Renal cortical epithelial cell (primary cell): ENCODE data around the gene PRR11. TPM values are rescaled to one million over a fixed set of nuclear protein-coding genes. Genes with fewer than 3 reads are reported as not detected.
"Not testable (repeated sequence)": the region's sequence is repeated elsewhere in the genome, so short reads cannot be mapped to it uniquely, and the experiment has no call there.

Source experiments
- DNase-seq: peaks from one replicate; pipeline ENCODE4 v3.0.0-alpha.2; 2011; ENCODE audit warnings: low read depth
- total RNA-seq: library from RNA; depleted of rRNA; stranded (reverse); fragments of >200 nt; gene quantifications from 2 replicates; pipeline ENCODE4 v1.2.3, GENCODE V29; 2014

PRR11 gene
- total RNA-seq, 1 donor from 2014 or later = 2.4 TPM

DNA sequence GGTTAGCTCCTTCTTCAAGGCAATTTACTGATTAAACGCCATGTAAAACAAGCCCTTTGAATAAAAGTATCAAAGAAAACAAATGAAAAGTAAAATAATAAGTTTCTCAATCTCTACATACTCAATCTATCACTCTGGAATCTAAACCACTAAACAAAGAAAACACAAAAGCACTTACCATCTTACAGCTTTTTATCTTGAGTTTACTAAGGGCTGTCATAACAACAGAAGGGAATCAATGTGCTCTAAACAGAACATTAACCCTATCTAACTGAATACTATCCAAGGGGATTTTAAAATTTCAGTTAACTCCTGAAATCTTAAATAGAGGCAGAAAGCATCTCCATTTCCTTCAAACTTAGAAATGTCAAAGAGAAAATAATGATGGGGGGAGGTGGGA, 4.0 kb upstream of the PRR11 start:
- DNase-seq = peak; percentile 42

DNA sequence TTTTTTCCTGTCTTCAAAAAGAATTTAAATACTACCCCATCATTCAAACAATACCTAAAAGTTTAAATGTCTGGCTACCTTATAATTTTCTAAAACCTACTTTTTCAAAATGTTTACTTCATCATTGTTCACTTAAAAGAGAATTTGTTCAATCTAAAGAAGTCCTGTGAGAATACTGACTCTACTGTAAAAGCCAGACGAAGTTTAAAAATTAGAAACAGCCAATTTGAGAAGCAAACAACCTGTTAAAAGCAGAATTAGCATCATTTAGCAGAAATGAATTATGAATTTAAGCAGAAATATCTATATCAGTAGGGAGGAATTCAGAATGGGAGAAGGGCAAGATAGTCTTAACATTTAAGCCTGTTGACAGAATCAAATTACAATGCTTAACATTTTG, 2.6 kb upstream of the PRR11 start:
- DNase-seq = no peak

DNA sequence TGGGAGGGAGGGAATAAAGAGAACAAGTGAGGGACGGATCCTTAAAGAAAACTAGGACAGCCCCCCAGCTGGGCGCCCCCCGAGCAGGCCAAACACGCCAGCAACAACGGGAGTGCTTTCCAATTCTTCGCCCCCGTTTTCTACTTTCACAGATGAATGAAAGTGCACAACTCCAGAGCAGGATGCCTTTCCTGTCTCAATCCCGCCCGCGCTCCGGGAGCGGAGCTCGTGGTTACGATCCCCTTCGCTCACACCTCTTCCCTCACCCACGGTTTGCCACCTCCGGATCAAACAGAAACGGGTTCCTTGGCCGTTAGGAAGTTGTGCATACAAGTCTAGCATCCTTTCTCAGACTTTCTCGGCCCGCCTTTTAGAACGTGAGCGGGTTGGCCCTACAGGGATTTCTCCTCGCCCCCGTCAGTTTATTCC, 1.2 kb upstream of the PRR11 start:
- DNase-seq = peak; percentile 27

DNA sequence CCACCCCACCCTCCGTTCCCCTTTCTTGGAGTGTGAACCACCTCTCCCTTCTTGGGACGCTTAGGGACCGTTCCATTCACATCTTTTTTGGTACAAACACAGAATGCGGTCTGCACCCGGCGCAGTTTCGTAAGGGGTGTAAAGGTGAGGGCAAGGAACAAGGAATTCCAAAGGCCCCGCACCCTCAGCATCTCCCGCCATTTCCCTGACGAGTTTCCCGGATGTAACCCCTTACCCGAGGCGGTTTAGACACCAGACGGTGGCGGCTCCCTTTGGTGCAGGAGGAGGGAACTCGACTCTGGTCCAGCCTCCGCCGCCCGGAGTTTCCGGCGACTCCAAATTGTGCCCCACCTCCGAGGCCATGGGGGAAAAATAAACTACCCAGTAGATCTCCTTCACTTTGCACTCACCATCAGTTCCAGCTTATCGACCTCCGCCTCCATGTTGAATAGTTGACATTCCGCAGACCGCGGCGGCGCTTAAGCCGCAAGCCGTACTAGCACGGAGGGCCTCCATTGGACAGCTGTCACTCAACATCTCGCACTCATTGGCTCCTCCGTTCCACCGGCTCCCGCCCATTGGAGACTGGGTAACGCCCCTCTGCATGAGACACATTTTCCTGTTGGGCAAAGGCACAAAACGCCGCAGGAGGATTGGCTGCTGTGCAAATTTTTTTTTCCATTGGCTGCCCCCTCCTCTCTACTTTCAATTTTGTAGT, 666 bp upstream of the PRR11 start, which contains the start of gene SKA2:
Gene SKA2 (minus strand): TSS at position 466 of the 718 bp plus-strand sequence. CDS start 23 bp downstream, at position 443.
- DNase-seq = no peak

DNA sequence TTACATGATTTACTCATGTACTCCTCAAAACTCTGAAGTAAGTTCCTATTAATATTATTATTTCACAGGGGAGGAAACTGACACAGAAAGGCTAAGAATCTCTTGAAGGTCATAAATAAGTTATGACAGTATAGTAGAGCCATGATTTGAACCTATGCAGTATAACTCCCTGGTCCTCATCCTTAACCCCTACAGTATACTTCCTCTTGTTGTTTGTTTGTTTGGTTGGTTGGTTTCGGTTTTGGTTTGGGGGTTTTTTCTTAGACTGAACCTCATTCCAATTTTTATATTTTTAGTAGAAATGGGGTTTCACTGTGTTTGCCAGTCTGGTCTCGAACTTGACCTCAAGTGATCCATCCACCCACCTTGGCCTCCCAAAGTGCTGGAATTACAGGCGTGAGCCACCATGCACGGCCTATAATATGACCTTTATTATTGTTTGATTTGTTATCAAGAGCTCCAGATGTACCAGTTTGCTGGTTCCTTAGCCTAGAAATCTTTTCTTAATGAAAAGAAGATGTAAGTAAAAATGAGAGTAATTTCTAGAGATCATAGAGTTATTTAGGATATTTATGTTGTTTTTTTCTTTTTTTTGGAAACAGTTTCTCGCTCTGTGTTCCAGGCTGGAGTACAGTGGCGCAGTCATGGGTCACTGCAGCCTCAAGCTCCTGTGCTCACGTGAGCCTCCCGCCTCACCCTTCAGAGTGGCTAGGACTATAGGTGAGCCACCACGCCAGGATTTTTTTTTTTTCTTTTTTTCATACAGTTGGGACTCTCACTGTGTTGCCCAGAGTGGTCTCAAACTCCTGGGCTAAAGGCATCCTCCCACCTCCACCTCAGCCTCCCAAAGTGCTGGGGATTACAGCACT, 4.8 kb downstream of the PRR11 start:
- no peak for DNase-seq

DNA sequence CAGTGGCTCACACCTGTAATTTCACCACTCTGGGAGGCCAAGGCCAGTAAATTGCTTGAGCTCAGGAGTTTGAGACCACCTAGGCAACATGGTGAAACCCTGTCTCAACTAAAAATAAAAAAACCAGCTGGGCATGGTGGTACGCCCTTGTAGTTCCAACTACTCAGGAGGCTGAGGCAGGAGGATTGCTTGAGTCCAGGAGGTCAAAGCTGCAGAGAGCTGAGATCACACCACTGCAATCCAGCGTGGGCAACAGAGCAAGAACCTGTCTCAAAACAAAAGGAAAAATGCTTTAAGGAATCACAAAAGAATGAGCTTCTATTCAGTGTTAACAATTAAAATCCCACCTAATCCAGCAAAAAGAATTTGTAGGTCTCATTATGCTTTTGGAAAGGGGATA, 5.9 kb downstream of the PRR11 start:
- DNase-seq = no peak

DNA sequence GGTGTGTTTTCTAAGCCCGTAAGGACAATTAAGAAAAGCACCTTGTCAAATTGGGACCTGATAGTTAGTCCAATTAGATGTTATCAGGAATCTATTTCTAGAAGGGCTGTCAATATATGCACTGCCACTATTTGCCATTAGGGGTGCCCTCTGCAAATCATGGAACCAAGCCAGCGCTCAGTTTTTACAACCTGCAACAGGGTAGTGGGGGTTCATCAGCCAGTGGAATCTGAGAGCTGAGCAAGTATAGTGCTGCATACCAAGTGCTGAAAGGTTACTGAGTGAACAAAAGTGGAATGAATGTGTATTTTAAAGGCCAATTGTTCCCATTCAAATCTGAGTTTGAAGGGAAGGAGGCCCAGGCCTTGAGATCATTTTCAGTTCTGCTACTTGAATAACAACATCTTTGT, 10.4 kb downstream of the PRR11 start:
- DNase-seq = peak; percentile 72

DNA sequence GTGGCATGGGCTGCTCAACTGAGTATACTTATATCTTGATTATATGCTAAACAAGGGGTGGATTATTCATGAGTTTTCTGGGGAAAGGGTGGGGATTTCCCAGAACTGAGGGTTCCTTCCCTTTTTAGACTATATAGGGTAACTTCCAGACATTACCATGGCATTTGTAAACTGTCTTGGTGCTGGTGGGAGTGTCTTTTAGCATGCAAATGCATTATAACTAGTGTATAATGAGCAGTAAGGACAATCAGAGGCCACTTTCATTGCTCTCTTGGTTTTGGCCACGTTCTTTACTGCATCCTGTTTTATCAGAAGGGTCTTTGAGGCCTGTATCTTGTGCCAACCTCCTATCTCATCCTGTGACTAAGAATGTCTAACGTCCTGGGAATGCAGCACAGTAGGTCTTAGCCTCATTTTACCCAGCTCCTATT, 12.0 kb downstream of the PRR11 start:
- no peak for DNase-seq

DNA sequence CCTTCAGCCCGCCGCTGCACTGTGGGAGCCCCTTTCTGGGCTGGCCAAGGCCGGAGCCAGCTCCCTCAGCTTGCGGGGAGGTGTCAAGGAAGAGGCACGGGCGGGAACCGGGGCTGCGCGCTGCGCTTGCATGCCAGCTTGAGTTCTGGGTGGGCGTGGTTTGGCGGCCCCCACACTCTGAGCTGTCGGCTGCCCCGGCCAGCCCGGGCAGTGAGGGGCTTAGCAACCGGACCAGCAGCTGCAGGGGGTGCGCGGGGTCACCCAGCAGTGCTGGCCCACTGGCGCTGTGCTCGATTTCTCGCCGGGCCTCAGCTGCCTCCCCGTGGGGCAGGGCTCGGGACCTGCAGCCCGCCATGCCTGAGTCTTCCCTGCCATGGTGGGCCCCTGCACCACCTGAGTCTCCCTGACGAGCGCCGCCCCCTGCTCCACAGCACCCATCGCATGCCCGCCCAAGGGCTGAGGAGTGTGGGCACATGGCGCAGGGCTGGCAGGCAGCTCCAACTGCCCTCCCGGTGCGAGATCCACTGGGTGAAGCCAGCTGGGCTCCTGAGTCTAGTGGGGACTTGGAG, 17.0 kb downstream of the PRR11 start:
- no peak for DNase-seq

DNA sequence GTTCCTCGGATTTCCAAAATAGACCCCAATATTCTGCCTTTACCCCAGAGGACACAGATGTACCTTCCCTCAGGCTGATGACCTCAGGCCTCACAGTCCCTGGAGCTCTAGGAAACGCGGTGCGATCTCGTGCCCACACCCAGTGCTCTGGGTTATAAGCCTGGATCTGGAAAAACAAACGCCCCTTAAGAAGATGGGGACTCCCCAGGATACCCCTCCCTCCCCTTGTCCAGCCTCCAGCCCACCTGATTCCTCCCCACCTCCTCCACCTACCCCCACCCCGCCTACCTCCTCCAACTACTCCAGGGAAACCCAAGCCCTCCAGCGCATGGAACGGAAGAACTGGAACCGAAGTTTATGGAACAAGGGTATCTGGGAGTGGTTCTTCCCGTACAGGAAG, 19.1 kb downstream of the PRR11 start:
- no peak for DNase-seq

DNA sequence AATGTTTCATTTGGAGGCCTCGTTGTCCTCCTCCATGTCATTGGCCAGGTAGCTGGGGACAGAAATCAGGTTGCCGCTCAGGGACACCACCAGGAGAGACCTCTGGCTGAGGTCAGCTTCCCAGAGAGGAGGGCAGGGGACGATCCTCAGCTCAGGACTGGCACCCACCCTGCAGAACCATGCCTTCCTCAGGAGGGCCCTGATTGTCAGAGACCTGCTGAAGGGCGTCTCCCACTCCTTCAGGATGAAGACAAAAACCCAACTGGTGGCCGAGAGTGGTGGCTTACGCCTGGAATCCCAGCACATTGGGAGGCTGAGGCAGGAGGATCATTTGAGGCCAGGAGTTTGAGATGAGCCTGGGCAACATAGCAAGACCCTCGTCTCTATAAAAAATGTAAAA, 19.5 kb downstream of the PRR11 start:
- DNase-seq = no peak

DNA sequence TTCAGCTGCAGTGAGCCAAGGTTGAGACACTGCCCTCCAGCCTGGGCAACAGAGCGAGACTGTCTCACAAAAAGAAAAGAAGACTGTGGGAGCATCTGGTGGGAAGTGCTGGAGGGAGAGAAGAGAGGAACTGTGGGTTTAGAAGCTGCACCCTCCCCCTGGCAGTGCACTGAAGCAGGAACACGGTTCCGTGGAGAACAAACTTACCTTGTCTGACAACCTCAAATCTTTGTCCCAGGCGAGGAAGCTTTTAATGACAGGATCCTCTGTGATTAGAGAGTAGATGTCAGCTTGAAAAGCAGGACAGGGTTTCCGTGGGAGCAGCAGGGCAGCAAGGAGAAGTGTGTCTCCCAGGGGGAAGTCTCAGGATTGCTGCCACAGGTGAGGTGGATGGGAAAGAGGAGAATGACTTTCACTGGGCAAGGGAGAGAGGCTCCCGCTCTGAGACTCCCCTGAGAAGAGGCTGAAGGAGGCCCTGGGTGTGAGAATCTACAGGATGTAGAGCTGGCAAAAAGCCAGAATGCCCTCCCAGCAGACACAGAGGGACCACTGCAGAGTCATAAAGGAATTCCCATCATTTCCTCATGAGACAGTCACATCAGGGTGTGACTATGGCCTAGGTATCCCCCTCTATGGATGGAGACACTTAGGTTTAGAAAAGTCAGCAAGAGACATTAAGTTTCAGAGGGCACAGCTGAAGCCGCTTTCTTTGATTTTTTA, 22.9 kb downstream of the PRR11 start:
- DNase-seq = no peak

DNA sequence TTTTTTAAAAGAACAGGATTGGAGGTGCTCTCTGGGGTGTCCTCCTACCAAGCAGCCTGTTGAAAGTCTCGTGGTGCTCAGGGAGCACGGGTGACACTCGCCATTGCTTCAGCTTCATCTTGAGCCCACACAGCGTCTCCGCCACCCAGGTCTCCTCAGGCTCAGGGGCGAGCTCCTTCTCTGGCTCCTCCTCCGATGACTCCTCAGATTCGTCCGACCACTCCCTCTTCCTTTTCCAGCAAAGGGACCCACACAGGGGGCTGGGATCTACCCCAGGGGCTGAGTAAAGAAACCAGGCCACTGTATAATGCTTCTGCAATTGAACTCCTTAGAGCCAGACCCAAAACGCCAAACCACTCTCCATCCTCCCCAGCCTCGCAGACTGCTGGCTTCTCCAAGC, 24.1 kb downstream of the PRR11 start:
- not testable (repeated sequence) for DNase-seq

DNA sequence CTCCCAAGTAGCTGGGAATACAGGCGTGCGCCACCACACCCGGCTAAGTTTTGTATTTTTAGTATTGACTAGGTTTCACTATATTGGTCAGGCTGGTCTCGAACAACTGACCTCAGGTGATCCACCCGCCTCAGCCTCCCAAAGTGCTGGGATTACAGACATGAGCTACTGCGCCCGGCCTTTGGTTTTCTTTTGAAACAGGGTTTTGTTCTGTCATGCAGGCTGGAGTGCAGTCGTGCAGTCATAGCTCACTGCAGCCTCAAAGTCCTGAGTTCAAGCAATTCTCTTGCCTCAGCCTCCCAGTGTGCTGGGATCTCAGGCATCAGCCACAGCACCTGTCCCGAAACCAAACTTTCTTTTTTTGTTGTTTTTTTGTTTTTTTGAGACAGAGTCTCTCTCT, 25.1 kb downstream of the PRR11 start:
- no peak for DNase-seq

DNA sequence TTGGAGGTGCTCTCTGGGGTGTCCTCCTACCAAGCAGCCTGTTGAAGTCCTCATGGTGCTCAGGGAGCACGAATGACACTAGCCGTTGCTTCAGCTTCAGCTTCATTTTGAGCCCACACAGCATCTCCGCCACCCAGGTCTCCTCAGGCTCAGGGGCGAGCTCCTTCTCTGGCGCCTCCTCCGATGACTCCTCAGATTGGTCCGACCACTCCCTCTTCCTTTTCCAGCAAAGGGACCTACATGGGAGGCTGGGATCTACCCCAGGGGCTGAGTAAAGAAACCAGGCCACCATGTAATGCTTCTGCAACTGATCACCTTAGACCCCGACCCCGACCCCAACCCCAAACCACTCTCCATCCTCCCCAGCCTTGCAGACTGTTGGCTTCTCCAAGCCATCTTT, 25.9 kb downstream of the PRR11 start:
- DNase-seq = no peak

DNA sequence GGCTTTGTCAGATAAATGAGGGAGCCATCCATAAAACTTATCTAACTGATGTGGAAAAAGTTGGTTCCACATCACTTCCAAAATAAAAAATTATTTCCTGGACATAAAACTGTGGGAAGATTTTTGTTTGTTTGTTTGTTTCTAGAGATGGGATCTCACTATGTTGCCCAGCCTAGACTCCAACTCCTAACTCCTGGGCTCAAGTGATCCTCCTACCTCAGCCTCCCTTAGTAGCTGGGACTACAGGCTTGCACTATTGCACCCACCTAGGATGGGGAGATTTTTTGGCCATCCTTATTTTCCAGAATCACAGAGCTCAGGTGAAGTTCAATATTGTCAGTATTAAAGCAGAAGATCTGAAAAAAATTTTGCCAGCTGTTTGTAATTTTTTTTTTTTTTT, 30.5 kb downstream of the PRR11 start:
- DNase-seq = no peak

DNA sequence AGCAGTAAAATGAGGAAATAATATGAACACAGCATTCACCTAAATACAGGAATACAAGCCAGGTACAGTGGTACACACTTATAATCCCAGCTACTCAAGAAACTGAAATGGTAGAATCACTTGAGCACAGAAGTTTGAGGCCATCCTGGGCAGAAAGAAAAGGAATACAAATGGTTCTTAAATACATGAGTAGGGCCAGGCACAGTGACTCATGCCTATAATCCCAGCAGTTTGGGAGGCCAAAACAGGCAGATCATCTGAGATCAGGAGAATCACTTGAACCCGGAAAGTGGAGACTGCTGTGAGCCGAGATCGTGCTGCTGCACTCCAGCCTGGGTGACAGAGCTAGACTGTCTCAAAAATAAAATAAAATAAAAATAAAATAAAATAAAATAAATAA, 31.3 kb downstream of the PRR11 start:
- peak; percentile 12 for DNase-seq

DNA sequence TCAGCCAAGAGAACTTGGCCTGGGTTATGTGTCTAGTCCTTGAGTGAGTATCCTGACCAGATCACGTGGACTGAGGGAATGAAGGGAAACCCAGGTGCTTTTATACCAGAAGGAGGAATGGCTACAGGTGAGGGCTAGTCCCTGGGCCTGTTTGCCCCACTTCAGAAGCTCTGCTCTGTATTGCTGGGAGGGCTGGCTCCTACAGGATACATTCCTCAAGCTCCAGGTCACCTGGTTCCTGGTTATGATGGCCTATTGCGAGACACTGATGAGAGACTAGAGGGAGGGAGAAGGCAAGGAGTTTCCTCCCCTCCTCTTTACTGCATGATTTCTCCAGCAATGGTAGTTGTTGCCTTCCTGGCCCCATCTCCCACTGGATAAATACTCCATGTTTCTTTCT, 35.3 kb downstream of the PRR11 start:
- DNase-seq = no peak

DNA sequence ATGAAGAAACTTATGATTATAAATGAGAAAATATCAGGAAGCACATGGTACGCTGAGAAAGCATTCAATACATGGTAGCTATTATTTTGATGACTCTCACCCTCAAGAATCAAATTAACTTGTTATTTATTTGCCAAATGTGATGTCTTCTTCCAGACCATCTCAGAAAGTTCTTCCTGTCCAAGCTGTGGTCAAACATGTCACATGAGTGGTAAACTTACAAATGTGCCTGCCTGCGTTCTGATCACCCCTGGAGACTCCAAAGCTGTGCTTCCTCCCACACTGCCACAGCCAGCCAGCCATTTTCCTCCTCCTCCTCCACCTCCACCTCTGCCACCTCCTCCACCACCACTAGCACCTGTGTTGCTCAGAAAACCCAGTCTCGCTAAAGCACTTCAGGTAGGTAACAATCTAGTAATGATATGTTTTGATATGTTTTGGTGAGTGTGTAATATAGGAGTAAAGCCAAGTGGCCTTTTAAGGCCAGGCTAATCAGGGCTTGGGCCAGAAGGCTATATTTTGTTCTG, 37.9 kb downstream of the PRR11 start:
- peak; percentile 29 for DNase-seq

DNA sequence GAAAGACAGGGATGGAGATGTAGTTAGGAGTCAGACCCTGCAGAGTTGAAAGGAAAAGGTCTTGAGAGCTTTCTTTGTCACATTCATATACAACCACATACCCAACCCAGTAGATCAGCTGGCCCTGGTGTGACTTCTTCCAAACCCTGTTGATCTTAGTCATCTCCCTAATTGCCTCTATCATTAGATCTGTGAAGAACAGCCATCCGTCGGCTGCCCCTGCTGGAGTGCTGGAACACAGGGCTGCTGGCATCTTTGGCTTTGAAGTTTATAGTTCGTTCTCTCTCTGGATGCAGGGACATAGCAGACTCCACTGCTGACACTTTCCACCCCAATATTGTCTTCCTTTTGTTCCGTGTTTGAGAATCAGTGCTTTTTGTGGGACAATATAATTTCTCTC, 43.9 kb downstream of the PRR11 start:
- DNase-seq = no peak

DNA sequence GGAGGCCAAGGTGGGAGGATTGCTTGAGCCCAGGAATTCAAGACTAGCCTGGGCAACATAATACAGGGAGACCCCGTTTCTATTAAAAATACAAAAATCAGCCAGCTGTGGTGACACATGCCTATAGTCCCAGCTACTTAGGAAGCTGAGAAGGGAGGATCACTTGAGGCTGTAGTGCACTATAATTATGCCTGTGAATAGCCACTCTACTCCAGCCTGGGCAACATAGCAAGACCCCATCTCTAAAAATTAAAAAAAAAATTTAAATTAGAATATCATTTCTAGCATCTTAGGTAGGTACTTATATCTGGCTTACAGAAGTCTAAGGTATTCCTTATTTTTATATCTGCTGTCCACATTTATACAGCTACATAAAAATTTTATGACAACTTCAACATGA, 46.8 kb downstream of the PRR11 start:
- no peak for DNase-seq

DNA sequence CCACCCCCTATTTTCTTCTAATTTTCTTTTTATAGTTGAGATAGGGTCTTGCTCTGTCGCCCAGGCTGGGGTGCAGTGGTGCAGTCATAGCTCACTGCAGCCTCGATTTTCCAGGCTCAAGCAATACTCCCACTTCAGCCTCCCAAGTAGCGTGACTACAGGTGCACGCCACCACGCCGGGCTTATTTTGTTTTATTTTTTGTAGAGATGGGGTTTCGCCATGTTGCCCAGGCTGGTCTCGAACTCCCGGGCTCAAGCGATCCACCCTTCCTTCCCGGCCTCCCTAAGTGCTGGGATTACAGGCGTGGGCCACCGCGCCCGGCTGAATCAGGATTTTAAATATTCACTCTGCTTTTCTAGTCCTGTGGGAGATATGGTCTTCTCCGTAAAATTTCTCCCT, 63.8 kb downstream of the PRR11 start:
- no peak for DNase-seq
